Stimulated activated CD4-positive, alpha-beta T cell treated with anti-CD3 and anti-CD28 coated beads, Interleukin-15, amount 100 ng/mL, for 48 hours (primary cell): Measurements from ENCODE around the gene SLC24A4.

Experiments
- DNase-seq, 2 donors: peaks; one replicate each; pipeline ENCODE4 v3.0.0-alpha.2; 2020; ENCODE audit warnings: low read depth in 2 of 2

SLC24A4 gene

GRCh38 chr14:92458136-92459029 lies 135.4 kb downstream of the SLC24A4 start:
- no peak for DNase-seq

- no peak for DNase-seq
Measured at GRCh38 chr14:92459030-92459949, 136.3 kb downstream of the SLC24A4 start.

GRCh38 chr14:92459950-92460421 lies 137.0 kb downstream of the SLC24A4 start:
- DNase-seq = no peak

- no peak for DNase-seq
Measured at GRCh38 chr14:92460541-92460915, 137.6 kb downstream of the SLC24A4 start.

- DNase-seq = no peak
Measured at GRCh38 chr14:92460916-92461579, 138.1 kb downstream of the SLC24A4 start.

GRCh38 chr14:92461891-92462290 lies 138.9 kb downstream of the SLC24A4 start:
- no peak for DNase-seq

GRCh38 chr14:92462568-92462967 lies 139.6 kb downstream of the SLC24A4 start:
- no peak for DNase-seq

GRCh38 chr14:92463141-92463540 lies 140.2 kb downstream of the SLC24A4 start:
- no peak for DNase-seq

- DNase-seq = no peak
Measured at GRCh38 chr14:92464156-92464555, 141.2 kb downstream of the SLC24A4 start.

GRCh38 chr14:92464716-92465115 lies 141.8 kb downstream of the SLC24A4 start:
- DNase-seq = no peak

- no peak for DNase-seq
Measured at GRCh38 chr14:92465353-92466055, 142.5 kb downstream of the SLC24A4 start.

GRCh38 chr14:92466059-92466458 lies 143.1 kb downstream of the SLC24A4 start:
- DNase-seq = no peak

- DNase-seq = no peak
Measured at GRCh38 chr14:92469515-92469914, 146.6 kb downstream of the SLC24A4 start.

- DNase-seq = no peak
Measured at GRCh38 chr14:92470215-92470614, 147.2 kb downstream of the SLC24A4 start.

GRCh38 chr14:92470811-92471210 lies 147.8 kb downstream of the SLC24A4 start:
- DNase-seq = no peak

- DNase-seq = no peak
Measured at GRCh38 chr14:92471919-92472318, 149.0 kb downstream of the SLC24A4 start.

GRCh38 chr14:92472860-92473259 lies 149.9 kb downstream of the SLC24A4 start:
- DNase-seq = no peak

- no peak for DNase-seq
Measured at GRCh38 chr14:92473261-92473968, 150.4 kb downstream of the SLC24A4 start.

- DNase-seq = no peak
Measured at GRCh38 chr14:92473969-92474535, 151.1 kb downstream of the SLC24A4 start.

- no peak for DNase-seq
Measured at GRCh38 chr14:92475037-92475436, 152.1 kb downstream of the SLC24A4 start.
